K562 (cell line): ENCODE measurements around the gene CRB2. TPM values are rescaled to one million over a fixed set of nuclear protein-coding genes. Genes with fewer than 3 reads are reported as not detected.

ENCODE experiments used
- EWSR1 ChIP-seq: fragments of 450-650 bp; IDR thresholded peaks from 2 replicates; pipeline ENCODE4 v1.6.1; 2018; ENCODE audit warnings: borderline replicate concordance, mild to moderate bottlenecking, low read depth, moderate library complexity; ENCODE audit not compliant: partially characterized antibody
- GTF3C2 ChIP-seq: IDR thresholded peaks from 3 replicates; pipeline ENCODE4 v1.6.1; 2011; ENCODE audit warnings: borderline replicate concordance, mild to moderate bottlenecking, moderate library complexity; ENCODE audit not compliant: insufficient read length; ENCODE audit errors: extremely low read depth
- NUFIP1 ChIP-seq: fragments of 450-650 bp; IDR thresholded peaks from 2 replicates; pipeline ENCODE4 v1.6.1; 2018; ENCODE audit not compliant: partially characterized antibody
- POLR2AphosphoS2 ChIP-seq: IDR thresholded peaks from 2 replicates; pipeline ENCODE4 v1.6.1; 2012; ENCODE audit warnings: low read length, improper control_type of control experiment
- RFX7 ChIP-seq: fragments of 250-450 bp; sonication (Bioruptor Pico); IDR thresholded peaks from 2 replicates; pipeline ENCODE4 v1.5.1; 2021; ENCODE audit warnings: mild to moderate bottlenecking
- SLC30A9 ChIP-seq: fragments of 250-450 bp; sonication (Bioruptor Pico); IDR thresholded peaks from 2 replicates; pipeline ENCODE4 v1.8.0; 2022; ENCODE audit warnings: mild to moderate bottlenecking, moderate library complexity
- SNIP1 ChIP-seq: fragments of 450-650 bp; IDR thresholded peaks from 2 replicates; pipeline ENCODE4 v1.7.1; 2017; ENCODE audit warnings: low read depth, mild to moderate bottlenecking
- ZNF24 ChIP-seq: fragments of 450-650 bp; IDR thresholded peaks from 2 replicates; pipeline ENCODE4 v1.6.1; 2016
- ZNF347 ChIP-seq: fragments of 450-650 bp; formaldehyde crosslinking; IDR thresholded peaks from 2 replicates; pipeline ENCODE4 v1.4.0; 2020; ENCODE audit warnings: low read depth, mild to moderate bottlenecking, moderate library complexity
- ZNF592 ChIP-seq: fragments of 450-650 bp; IDR thresholded peaks from 2 replicates; pipeline ENCODE4 v1.6.1; 2017; ENCODE audit warnings: antibody characterized with exemption, mild to moderate bottlenecking
- ZNF764 ChIP-seq: fragments of 250-450 bp; sonication (Bioruptor Pico); IDR thresholded peaks from 2 replicates; pipeline ENCODE4 v1.4.0; 2020; ENCODE audit warnings: low read depth, mild to moderate bottlenecking, moderate library complexity
- polyA plus RNA-seq, 8 experiments: library from polyadenylated mRNA; depleted of rRNA in 4 of 8; stranded (reverse) in 5 of 8; unstranded in 3 of 8; fragments of >200 nt; fragmentation: Nextera tagmentation in 2 of 8; fragmentation: Illumina TruSeq in 1 of 8; extraction: Ambion mirVana in 2 of 8; extraction: Trizol in 1 of 8; gene quantifications; 2 replicates each; pipeline versions ENCODE4 v1.2.1 to v1.2.3, GENCODE V29; 2011 to 2014; ENCODE audit warnings: inconsistent platforms in 1 of 8, missing spikeins in 1 of 8
- total RNA-seq, 7 experiments: library from RNA; depleted of rRNA in 6 of 7; stranded (reverse); fragments of >200 nt in 6 of 7; fragmentation: Illumina TruSeq in 2 of 7; extraction: Trizol in 2 of 7; gene quantifications; 2 replicates each; pipeline versions ENCODE4 v1.2.1 to v1.2.3, GENCODE V29; 2011 to 2021; ENCODE audit warnings: low replicate concordance in 1 of 7
- TF ChIP-seq, protein P1 (sequence below), 2 experiments: IDR thresholded peaks; 2 replicates each; pipeline ENCODE4 v1.6.1; 2011; ENCODE audit warnings: borderline replicate concordance in 1 of 2, control low read depth in 1 of 2, low read depth in 1 of 2, low read length in 1 of 2, mild to moderate bottlenecking in 1 of 2, mixed read lengths in 1 of 2, moderate library complexity in 1 of 2; ENCODE audit not compliant: insufficient read depth in 1 of 2, insufficient read length in 1 of 2, poor library complexity in 1 of 2, severe bottlenecking in 1 of 2; ENCODE audit errors: extremely low read depth in 1 of 2
- TF ChIP-seq, protein P2 (sequence below): fragments of 250-450 bp; sonication (Bioruptor Pico); IDR thresholded peaks from 2 replicates; pipeline ENCODE4 v1.4.0; 2020; ENCODE audit warnings: borderline replicate concordance
- TF ChIP-seq, protein P3 (sequence below): fragments of 450-650 bp; formaldehyde crosslinking; IDR thresholded peaks from 2 replicates; pipeline ENCODE4 v1.4.0; 2022; ENCODE audit warnings: mild to moderate bottlenecking, moderate library complexity

Gene CRB2
- total and polyA plus RNA-seq, 9 of the 15 experiments (the other 6 are each of a cell fraction or from before 2014, with no cell fraction given) = 0.13 to 1.2 (median 0.25) TPM; not detected in 2

DNA sequence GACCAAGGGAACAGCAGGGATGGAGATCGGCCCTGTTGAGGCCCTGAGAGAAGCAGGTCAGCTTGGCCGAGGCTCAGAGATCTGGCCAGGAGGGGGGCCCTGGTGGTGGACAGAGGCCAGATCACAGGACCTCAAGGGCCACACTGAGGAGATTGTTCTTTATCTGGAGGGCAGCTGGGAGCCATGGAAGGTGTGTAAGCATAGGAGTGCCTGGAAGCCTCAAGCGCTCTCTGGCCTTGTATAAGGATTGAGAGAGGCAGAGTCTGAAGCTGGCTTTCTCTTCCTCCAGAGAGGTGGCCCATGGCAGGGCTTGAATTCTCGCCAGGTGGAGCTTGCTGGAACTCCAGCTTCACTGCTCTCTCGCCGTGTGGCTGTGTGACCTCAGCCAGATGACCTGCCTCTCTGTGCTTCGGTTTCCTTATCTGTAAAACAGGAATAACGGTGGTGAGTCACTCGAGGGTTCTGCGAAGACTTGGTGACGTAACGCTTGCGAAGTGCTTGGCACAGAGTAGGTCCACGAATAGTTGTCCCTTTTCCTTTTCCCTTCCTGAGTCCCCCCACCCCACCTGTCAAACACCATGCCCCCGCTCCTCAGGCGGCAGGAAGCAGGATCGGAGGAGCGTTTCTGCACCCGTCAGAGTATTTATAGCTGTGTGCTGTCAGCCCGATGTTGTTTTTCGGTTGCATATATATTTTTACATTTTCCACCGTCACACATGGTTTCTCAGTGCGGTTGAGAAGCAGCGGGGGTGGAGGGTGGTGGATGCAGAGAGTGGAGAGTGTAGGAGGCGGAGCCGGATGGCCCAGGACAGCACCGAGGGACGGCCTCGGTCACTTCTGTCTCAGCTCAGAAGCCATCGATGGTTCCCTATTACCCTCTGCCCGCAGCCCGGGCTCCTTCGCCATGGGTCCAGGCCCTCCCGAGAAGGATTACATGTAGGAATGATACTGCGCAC lies 17.0 kb upstream of the CRB2 start (continued):
- TF ChIP-seq NUFIP1 (no peak), SLC30A9 (CRISPR knock-in tag) (no peak), SNIP1 (no peak), GTF3C2 (no peak), EWSR1 (no peak), ZNF592 (no peak), POLR2AphosphoS2 (no peak), ZNF347 (no peak), ZNF764 (CRISPR knock-in tag) (no peak), ZNF24 (no peak), RFX7 (CRISPR knock-in tag) (no peak)
- TF ChIP-seq, protein P1, sequence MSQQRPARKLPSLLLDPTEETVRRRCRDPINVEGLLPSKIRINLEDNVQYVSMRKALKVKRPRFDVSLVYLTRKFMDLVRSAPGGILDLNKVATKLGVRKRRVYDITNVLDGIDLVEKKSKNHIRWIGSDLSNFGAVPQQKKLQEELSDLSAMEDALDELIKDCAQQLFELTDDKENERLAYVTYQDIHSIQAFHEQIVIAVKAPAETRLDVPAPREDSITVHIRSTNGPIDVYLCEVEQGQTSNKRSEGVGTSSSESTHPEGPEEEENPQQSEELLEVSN (IDR thresholded peaks at IDR 0.05; ENCODE audit: borderline replicate concordance in 1 of 2, extremely low read depth in 1 of 2, insufficient read depth in 1 of 2, insufficient read length in 1 of 2, low read depth in 1 of 2, low read length in 1 of 2, poor library complexity in 1 of 2, severe bottlenecking in 1 of 2) = no peak
- TF ChIP-seq, protein P2, sequence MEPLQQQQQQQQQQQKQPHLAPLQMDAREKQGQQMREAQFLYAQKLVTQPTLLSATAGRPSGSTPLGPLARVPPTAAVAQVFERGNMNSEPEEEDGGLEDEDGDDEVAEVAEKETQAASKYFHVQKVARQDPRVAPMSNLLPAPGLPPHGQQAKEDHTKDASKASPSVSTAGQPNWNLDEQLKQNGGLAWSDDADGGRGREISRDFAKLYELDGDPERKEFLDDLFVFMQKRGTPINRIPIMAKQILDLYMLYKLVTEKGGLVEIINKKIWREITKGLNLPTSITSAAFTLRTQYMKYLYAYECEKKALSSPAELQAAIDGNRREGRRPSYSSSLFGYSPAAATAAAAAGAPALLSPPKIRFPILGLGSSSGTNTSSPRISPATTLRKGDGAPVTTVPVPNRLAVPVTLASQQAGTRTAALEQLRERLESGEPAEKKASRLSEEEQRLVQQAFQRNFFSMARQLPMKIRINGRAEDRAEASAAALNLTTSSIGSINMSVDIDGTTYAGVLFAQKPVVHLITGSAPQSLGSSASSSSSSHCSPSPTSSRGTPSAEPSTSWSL = no peak
- TF ChIP-seq, protein P3, sequence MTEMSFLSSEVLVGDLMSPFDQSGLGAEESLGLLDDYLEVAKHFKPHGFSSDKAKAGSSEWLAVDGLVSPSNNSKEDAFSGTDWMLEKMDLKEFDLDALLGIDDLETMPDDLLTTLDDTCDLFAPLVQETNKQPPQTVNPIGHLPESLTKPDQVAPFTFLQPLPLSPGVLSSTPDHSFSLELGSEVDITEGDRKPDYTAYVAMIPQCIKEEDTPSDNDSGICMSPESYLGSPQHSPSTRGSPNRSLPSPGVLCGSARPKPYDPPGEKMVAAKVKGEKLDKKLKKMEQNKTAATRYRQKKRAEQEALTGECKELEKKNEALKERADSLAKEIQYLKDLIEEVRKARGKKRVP (CRISPR knock-in tag) = no peak
